NK-92 treated with Interleukin-12 subunit alpha and Interleukin-12 subunit beta, amount 100 ng/mL, for 24 hours (cell line): ENCODE data around the gene KIRREL1.

Experiments
- DNase-seq: peaks from one replicate; lab custom pipeline; 2025; lab: John Stamatoyannopoulos, UW

Gene KIRREL1

GRCh38 chr1:157975228-157975950 is 18.1 kb upstream of the KIRREL1 start:
- no peak for DNase-seq

GRCh38 chr1:157976888-157977287 is 16.6 kb upstream of the KIRREL1 start:
- DNase-seq = no peak

DNA sequence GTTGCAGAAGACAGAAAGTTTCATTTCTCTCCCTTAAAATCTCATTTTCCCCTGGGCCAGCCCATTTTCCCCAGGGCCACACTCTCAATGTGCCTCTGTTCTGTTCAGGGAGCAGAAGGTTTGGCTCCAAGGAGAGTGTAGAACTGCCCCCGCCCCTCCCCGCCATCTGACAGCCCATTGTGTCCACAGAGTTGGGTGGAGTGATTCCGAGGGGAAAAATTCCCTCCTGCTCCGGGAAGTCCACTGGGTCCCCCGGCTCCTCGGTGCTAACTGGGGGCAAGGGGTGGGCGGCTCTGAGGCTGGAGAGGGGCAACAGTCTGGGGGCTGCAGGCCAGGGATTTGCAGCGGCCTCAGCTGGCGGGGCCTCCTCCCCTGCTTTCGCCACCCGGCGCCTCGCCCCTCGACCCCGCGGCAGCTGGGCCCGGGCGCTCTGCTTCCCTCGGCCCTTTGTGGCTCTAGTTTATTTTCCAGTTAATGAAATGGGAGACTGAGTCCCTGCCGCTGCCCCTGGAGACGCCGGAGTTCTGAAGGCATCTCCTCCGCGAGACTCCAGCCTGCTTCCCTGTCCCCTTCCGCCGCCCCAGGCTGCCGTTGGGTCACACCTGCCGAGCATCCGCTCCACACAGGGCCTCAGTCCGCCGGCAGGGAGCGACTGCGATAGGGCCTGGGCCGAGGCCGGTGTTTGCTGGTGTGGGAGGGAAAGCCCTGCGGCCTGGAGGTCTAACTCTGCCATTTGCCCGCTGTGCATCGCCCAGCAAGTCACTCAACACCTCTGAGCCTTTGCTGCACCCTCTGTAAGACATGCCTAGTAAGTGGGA is 14.7 kb upstream of the KIRREL1 start:
- no peak for DNase-seq

DNA sequence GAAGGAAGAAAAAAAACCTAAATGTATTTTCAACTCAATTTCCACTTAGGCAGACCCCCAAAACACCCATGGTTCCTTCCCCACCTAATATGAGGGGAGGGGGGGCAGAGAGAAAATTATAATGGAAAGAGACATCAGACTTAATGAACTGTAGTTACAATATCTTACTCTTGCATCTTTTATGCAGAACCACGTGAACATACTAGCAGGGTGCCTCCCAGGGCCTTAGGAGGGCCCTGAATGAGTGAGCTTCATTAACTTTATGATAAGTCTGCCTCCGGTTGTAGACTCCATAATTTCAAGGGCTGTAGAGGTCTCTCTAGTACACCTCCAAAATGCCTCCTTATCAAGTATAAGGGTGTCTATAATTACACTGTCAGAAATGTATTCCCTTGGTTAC is 11.3 kb upstream of the KIRREL1 start:
- no peak for DNase-seq

DNA sequence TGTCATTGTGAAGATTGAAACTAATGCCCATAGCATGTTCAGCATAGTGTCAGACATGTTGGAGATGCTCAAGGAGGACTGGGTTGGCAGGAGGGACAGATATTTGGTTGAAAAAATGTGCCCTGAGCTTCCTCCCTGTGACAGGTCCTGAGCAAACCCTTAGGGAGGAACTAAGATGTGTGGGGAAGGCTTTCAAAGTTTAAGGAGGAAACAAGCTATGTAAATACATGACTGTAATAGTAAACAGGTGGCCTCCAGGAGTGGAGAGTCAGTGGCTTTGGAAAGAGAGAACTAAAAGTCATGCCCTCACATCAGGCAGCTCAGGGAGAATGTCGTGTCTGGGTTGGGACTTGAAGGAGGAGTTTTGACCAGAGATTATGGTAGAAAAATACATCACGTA is 9.7 kb upstream of the KIRREL1 start:
- no peak for DNase-seq

DNA sequence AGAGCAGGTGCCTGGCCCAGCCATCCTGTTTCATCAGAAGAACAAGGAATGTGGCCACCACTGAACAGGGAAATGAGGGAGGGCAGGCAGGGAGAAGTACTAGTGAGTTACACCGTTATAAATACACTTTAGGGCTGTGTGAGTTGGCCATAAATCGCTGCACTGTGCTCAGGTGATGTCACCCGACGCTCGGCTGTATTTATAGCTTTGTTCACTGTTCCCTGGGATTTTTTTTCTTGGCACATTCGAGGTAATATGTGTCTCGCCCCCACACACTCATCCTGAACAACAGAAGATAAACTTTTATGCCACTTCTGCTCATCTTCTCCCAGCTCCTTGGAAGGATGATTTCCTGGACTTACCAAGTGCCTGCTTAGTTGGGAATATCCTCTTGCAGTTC is 9.0 kb upstream of the KIRREL1 start:
- no peak for DNase-seq

DNA sequence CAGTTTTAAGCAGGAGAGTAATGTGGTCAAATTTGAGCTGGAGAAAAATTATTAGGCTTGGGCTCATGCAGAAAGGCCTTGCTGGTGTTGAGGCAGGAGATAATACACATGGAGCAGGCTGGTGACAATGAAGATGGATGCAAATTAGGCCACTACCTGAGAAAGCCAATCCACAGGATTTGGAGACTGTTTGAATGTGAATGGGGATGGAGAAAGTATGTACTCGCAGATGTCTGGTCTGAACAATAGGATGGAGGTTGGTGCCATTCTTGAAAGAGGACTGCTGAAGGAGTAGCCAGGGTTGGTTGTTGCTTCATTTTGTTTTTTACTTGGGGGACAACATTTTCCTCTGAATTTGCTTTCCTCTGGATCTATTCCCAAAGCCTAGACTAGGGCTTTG is 8.0 kb upstream of the KIRREL1 start:
- DNase-seq = no peak

- no peak for DNase-seq
These were observed 5.4 kb upstream of the KIRREL1 start for GRCh38 chr1:157988002-157988401.

- DNase-seq = peak; percentile 4
These were observed 1.2 kb upstream of the KIRREL1 start for GRCh38 chr1:157992031-157992832.

DNA sequence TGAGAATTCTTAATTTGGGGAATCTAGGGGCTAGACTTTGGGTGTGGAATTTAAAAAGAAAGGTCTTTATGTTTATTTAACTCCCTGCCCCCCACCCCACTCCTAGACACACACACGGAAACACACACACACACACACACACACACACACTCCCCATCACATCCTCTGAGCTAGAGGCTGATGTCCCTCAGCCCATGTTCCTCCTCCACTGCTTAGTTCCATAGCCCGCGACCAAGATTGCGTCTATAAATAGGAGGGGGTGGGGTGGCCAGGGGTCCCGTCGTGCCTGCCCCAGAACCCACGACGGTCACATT is 655 bp upstream of the KIRREL1 start:
- DNase-seq = no peak

- DNase-seq = no peak
These were observed 617 bp downstream of the KIRREL1 start for GRCh38 chr1:157993918-157994605.

DNA sequence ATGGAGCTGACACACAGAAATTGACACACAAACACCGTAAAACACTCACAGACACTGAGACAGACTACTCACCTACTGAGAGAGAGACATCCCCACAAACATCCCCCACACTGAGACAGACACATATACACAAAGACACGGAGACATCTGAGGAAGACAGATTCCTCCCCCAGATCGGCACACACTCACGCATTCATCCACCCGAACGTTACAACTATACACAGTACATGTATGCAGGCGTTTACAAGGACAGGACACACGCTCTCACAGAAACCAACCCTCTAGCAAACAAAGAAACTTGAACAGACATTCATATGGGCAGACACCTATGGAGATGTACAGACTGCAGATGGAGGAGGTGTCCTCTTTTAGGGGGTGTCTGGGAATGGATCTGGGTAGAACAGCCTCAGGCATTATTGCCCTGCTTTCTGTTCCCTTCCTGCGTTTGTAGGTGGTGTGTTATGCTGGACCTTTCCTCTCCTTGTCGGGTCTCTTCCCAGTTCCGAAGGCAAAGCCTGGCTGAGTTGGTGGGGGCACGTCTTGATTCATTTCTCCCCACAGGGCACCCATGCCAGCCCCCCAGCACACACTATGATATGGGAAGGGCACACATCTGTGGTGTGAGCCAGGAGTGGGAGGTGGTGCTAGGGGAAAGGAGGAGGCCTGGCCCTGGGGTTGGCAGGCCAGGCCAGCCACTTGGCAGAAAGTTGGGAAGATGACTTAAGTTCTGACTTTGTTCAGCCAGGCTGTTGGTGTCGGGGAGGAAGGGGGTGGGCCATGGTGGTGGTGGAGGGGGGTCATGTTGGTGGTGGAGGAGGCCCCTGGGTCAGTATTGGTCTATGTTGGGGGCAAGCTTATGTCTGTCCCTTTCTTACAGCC is 1.5 kb downstream of the KIRREL1 start:
- no peak for DNase-seq

- DNase-seq = no peak
These were observed 2.2 kb downstream of the KIRREL1 start for GRCh38 chr1:157995583-157996169.

GRCh38 chr1:157996433-157996832 is 3.0 kb downstream of the KIRREL1 start:
- no peak for DNase-seq

DNA sequence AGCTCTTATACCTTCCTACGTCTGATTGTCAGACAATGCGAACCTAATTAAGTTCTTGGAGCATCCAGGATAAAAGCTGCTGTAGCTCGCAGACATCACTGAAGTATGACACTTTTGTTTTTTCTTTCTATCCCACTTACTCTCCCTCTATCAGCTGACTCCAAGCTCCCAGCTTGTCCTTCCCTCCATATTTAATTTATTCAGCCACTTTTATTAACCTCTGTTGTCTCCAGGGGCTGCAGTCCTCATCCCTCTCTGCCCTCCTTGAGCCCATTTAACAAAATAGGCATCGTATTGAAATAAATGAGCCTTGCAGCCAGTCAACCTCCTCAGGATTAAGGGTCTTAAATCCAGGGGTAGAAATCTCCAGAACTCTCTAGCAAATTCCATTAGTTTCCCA is 7.1 kb downstream of the KIRREL1 start:
- DNase-seq = no peak

- no peak for DNase-seq
These were observed 8.7 kb downstream of the KIRREL1 start for GRCh38 chr1:158002022-158002630.

DNA sequence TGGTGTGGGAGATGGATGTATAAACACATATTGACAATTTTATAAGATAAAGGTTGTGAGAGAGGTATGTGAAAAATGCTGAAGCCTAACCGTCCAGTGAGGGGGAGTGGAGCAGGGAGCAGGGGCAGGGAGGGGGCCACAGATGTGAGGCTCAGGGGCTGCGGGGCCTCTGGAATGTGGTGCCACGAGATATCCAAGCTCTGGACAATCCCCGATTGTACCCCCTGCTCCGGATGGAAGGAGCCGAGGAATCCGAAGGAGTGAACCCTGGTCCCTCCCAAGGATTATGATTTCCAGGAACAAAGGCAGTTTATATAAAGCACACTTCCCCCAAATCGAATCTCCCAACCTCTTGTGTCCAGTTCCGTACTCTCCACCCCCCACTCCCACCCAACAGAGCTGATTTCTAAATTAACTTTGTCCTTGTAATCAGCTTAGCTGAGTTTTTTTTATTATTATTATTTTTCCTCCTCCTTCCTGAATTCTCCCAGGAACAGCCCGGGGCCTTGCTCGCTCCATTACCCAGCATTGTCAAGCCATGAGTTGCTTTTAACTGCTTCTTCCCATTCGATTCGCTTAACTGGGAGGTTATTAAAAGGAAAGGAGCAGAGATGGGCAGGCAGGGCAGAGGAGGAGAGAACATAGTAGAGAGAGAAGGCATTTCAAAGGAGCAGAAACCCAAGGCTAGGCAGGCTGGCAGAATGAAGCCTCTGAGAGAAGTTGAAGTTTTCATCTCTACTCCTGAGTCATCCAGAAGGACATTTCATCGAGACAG is 9.4 kb downstream of the KIRREL1 start:
- DNase-seq = no peak

DNA sequence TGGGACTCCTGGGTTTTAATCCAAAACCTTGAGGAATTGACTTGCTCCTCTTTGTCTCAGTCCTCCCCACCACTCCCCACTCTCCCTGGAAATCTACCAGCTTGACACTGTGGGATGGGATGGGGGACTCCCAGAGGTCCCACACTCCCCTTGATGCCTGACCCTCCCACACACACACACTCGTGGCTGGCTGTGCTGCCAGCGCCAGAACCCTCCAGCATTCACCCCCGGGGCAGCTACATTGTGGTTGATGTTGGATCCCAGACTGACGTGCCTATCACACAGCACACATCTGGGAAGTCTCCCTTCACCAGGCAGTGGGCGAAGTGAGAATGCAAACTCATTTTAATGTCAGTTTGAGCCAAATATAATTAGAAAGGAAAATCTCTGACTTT is 10.0 kb downstream of the KIRREL1 start:
- DNase-seq = no peak

DNA sequence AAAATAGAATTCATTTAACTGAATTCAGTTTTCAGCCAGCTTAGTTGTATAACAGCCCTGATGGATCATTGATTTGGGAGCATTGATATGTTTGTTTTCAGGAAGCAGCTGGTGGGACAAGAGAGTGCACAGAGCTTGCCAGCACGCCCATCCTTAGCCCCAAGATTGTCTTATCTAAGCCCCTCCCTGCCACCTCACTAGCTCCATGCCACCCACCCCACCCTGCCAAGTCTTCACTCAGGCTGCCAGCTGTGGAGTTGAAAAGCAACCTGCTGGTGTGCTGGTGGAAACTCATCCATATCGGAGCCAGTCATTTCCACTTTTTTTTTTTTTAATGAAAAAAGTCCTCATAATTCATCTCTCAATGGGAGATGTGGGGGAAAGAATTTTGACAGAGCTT is 11.8 kb downstream of the KIRREL1 start:
- no peak for DNase-seq

DNA sequence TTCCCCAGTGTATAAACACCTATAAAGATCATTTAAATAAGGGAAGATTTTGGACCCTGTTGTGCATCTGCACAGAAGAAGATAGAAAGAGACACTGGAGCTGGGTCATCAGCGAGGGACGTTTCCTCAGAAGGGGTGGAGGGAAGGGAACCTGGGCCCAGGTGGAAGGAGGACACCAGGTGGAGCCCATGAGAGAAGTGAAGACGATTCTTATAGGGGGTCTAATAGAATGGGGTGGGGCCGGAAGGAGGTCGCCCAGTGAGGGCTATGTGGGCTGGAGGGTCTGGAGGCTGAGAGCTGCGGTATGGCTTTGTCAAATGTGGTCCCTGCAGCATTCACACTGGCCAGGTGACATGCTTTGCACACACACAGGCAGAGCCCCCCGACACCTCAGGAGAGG is 13.7 kb downstream of the KIRREL1 start:
- no peak for DNase-seq
